Neural progenitor cell (in vitro differentiated cells): ENCODE results near the gene SCRN1.

Experiments used
- EZH2phosphoT487 ChIP-seq: fragments of 200-600 bp; sonication (generic); IDR thresholded peaks from 2 replicates; pipeline ENCODE4 v1.6.1; 2017; ENCODE audit warnings: antibody characterized with exemption
- TF ChIP-seq, protein P1 (sequence below): fragments of 200-600 bp; sonication (generic); IDR thresholded peaks from 2 replicates; pipeline ENCODE4 v1.5.1; 2017; ENCODE audit warnings: antibody characterized with exemption, mild to moderate bottlenecking

DNA sequence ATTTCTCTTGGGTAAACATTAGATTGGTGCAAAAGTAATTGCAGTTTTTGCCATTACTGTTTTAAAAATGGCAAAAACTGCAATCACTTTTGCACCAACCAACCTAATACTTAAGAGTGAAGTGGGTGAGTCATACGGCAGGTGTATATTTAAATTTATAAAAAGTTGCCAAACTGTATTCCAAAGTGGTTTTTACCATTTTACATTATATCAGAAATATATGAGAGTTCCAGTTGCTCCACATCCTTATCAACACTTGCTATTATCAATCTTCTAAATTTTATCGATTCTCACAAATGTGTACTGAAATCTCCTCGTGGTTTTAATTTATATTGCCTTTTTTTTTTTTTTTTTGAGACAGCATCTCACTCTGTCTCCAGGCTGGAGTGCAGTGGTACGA lies 3.5 kb upstream of the SCRN1 start:
- TF ChIP-seq, protein P1, sequence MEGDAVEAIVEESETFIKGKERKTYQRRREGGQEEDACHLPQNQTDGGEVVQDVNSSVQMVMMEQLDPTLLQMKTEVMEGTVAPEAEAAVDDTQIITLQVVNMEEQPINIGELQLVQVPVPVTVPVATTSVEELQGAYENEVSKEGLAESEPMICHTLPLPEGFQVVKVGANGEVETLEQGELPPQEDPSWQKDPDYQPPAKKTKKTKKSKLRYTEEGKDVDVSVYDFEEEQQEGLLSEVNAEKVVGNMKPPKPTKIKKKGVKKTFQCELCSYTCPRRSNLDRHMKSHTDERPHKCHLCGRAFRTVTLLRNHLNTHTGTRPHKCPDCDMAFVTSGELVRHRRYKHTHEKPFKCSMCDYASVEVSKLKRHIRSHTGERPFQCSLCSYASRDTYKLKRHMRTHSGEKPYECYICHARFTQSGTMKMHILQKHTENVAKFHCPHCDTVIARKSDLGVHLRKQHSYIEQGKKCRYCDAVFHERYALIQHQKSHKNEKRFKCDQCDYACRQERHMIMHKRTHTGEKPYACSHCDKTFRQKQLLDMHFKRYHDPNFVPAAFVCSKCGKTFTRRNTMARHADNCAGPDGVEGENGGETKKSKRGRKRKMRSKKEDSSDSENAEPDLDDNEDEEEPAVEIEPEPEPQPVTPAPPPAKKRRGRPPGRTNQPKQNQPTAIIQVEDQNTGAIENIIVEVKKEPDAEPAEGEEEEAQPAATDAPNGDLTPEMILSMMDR: no peak
- no peak for TF ChIP-seq EZH2phosphoT487
